NCI-H510A treated with DMSO at 0.1 percent for 48 hours (cell line): ENCODE data around the gene HOXC4.
"Not testable (repeated sequence)": the region's sequence is repeated elsewhere in the genome, so short reads cannot be mapped to it uniquely, and the experiment has no call there.

Experiments used
- DNase-seq: peaks from one replicate; lab custom pipeline; 2025; lab: John Stamatoyannopoulos, UW

HOXC4 gene

DNA sequence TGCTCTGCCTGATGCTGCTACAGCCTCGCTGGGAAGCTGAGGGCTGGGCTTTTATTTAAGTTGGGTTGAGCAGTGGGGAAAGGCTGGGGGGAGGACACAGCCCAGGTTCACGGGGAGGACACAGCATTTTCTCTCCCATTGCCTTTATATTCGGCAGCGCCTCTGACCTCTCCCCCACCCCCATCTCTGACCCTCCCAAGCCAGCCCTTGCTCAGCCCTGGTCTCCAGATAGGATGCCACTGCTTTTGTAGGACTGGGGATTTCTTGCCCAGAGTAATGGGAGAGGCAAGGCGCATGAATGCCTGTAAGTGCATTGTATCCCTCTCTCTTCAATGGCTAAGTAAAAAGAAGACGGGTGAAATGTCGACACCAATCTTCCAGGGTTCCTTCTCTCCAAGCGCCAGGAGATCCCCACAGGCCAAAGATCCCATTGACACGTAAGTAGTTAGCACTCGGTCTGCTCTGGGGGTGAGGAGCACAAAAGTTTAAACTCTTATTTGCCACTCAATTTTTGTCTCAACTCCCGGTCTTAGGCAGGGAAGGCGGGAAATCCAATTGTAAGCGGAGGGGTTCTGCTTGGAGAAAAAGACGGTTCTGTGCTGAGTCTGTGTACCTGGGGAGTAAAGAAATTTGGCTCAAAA lies 4.6 kb downstream of the HOXC4 start:
- no peak for DNase-seq

DNA sequence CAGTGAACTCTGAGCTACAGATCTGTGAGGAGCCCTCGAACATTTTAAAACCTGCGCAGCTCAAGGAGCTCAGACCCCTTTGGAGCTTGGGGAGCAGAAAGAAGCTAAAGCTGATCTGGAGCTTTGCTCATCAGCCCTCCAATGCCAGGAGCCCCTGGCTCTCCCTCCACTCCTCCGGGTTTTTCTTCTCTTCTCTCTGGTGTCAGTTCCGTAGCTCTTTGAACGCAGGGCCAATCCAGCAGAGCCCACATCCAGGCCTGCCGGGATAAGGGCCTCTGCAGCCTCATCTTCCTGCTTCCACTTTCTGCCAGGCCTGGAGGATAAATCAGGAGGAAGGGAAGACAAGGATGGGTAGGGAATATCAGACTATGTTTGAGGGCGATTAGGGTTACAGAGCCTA lies 6.0 kb downstream of the HOXC4 start:
- no peak for DNase-seq

DNA sequence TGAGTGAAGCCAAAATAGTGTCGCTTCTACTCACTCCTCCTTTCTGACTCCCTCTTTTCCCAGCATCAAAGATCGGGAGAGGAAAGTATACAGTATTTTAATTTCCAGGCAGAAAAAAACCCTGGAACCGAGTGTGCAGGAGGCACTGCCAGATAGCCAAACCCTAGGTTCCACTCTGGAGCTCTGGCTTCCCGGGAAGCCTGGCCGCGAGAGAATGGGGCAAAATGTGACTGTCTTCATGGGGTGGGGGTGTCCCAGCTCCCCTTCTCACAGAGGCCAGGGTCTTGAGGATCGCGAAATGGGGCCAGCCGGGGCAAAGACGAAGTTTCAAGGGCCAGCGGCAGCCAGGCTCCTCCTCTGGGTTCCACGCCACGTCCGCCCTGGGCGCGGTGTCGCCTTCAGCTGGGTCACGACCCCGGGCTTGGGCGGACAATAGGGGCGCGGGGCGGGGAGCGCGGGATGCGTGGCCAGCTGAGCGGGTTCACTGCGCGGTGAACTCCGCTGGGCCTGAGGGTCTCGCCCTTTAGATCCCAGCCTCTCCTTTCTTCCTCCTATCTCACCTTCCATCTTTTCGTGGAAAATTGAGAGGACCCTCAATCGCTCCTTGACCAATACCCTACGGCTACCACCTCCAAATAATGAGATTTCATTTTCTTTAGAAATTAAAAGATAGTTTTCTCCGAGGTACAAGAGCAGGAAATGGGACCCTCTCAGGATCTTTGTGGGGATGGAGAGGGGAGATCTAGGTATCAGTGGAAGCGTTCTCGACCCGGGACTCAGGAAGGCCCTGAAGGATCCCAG lies 6.7 kb downstream of the HOXC4 start:
- no peak for DNase-seq

DNA sequence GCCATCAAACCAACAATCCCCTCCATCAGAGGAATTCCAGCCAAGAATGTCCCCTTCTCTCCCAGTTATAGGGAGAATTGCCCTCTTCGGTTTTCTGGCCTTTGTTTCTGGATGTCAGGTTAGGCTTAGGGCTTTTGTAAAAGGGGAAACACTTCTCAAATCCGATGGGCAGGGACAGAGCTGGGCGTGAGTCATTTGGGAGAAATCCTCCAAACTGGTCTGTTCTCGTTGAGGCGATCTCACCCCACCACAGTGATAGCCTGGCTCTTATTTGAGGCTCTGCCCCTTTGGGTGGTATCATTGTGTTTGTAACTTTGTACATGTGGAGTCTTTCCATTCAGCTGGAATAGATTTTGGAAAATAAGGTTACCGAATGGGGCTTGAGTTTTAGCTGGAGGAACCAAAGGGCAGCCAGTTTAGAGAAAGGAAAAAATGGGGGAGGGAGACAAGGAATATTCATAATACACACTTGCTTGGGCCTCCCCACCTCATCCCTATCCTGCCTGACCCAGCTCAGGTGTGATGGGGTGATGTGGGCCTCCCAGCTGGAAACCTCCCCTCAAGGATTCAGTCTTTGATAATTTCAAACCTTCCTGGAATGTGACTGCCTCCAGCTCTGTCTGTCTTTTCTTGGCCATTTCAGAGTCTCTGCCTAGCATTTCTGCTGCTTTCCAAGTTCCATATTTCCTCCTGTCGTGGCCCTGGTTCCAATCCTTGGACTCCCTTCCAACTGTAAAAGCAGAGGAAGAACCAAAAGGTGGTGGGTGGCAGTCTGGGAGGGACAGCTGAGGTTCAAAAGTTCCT lies 7.5 kb downstream of the HOXC4 start:
- no peak for DNase-seq

DNA sequence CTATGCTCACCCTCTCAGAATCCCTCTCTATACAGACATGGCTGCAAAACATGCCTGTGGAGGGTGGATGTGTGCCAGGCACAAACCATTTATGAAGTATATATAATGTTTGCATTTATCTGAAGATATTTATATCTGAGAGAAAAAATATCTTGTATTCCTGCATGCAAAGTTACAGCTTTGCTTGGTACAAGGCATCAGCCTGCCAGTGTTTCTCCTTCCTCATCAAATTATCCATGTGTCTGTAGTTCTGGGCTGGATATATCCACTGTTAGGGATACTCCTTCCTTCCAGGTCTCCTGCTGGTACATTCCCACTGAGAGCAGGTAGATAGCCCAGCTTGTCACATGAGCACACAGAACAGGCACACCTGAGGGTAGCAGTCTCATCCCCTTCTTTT lies 12.0 kb downstream of the HOXC4 start:
- DNase-seq, result no peak

DNA sequence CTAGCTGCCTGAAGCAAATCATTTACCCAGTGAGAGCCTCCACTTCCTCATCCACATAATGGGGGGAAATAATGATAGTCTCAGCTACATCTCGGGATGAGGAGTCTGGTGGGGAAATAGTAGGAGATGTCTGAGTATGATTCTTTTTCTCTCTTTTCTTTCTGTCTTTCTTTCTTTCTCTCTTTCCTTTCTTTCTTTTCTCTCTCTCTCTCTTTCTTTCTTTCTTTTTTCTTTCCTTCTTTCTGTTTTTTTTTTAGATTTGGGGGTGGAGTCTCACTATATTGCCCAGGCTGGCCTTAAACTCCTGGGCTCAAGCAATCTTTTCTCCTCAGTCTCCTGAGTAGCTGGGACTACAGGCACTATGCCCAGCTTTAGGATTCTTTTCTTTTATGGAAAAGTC lies 12.8 kb downstream of the HOXC4 start:
- no peak for DNase-seq

DNA sequence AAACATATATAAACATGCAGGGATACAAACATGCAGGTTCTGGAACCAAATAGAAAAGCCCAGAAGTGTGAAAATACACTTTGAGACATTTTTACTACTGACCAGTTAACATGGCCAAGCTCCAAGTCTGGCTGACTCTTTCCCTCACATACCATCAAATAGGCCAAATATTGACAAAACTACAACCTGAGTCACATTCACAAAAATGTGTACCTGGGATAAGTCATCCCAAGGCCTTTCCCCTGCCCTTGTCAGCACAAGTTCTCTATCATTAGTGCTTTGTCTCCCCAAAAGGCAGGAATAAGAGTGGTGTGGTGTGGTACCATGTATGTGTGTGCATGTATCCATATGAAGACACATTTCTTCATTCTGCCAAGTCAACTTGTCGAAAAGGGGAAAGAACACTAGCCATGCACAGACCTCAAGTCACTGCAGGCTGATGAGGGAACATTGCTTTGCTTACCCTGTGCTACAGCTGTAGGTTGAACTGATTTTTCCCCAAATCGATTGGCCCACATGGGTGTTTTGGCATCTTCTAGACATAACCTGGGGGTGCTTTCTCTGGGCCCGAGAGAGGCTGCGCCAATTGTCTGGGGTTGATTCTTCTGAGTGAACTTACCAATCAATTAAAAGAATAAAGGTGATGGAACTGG lies 14.9 kb downstream of the HOXC4 start:
- DNase-seq, result no peak

DNA sequence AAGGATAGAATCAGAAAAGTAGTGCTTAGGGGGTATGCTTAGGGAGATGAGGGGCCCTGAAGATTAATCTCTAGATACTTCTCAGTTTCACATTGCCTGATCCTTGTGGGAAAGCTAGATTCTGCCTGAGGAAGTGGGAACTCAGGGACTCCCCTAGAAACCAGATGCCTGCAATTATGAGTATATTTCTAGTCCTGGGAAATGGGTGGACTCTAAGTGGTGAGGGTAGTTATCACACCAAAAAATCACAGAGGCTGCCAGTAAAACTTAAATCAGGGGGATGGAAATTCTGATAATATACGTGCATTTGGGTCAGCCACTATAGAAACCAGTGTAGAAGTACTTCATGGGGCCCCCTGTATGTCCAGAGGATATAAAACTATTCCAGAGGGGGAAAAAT lies 18.3 kb downstream of the HOXC4 start:
- no peak for DNase-seq

DNA sequence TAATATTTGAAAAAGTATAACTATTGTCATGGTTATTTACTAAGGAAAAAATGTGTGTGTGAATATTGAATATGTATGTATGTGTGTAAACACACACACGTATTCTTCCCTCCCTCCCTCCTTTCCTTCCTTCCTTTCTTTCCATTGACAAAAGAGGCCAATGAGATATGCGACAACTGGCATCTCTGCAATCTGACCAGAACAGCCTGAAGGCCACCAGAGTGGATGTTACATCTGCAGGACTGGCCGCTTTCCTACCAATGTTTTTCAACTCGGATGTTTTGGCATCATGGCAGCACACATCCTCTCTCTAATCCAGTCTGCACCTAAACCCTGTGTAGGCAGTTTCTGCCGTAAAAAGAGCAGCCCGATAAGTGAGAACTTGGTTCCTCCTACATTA lies 20.7 kb downstream of the HOXC4 start:
- no peak for DNase-seq

DNA sequence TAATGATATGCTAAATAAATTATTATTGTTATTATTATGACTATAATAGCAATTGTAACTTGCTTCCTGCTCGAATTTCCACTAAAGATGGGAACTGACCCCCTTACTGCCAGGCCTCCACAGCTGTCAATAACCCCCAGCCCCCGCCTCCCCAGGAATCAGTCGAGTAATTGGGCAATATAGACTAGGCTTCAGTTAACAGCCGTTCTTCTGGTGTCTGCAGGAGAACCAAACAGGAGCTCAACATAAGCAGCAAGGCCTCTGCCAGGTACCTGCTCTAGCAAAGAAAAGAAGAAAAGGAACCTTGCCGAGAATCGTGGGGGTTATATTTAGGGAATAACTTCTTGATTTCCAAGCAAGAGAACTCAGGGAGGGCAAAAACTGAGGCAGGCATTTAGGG lies 21.8 kb downstream of the HOXC4 start:
- no peak for DNase-seq

DNA sequence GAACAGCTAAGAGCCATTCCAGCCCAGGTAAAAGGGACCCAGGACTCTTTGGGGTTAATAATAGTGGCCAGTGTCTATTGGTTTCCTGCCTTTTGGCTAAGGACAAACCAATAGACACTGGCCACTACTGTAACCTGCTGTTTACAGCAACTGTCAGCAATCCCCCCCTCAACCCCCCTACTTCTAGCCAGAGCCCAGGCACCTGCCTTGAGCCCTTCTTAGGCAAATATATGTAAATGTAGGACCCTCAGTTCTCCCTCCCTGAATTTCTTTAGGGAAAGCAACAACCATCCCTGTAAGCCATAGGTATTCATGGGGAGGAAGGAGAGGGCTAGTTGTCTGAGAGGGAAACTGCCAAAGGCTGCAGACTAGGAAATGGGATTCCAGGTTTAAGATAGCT lies 22.3 kb downstream of the HOXC4 start:
- DNase-seq, result no peak

DNA sequence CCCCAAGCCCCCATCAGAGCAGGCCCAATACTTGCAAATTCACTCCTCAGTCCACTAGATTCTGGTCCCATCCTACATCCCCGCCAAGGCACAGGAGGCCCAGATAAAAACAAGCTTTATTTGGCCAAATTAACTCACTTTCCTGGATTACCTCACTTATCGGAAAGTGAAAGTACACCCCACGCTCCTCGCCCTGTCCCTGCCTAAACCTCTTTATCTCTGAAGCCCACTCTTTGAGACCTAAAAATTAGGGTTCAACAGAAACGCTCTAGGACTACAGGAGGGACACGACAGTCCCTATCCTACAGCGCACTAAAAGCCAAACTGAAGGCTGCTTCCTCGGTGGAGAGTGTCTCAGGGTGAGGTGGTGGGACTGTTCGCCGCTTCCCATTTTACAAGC lies 24.2 kb downstream of the HOXC4 start:
- not testable (repeated sequence) for DNase-seq

DNA sequence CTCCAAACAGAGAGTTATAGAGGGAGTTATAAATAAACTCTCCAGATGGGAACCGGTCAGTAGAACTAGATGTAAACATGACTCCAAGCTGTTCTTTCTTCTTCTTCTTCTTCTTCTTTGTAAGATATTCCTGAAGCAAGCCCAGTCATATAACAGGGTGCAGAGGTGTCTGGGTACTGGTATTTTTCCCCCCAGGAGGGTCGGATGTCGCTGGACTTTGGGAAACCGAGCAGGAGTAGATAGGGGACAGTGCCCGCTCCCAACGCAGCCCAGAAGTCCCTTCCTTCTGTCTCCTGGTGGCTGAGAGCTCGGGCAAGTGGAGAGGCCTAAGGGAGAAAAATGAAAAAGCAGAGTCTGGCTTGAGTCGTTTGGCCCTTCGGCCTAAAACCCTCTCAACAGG lies 25.5 kb downstream of the HOXC4 start:
- DNase-seq, result not testable (repeated sequence)

DNA sequence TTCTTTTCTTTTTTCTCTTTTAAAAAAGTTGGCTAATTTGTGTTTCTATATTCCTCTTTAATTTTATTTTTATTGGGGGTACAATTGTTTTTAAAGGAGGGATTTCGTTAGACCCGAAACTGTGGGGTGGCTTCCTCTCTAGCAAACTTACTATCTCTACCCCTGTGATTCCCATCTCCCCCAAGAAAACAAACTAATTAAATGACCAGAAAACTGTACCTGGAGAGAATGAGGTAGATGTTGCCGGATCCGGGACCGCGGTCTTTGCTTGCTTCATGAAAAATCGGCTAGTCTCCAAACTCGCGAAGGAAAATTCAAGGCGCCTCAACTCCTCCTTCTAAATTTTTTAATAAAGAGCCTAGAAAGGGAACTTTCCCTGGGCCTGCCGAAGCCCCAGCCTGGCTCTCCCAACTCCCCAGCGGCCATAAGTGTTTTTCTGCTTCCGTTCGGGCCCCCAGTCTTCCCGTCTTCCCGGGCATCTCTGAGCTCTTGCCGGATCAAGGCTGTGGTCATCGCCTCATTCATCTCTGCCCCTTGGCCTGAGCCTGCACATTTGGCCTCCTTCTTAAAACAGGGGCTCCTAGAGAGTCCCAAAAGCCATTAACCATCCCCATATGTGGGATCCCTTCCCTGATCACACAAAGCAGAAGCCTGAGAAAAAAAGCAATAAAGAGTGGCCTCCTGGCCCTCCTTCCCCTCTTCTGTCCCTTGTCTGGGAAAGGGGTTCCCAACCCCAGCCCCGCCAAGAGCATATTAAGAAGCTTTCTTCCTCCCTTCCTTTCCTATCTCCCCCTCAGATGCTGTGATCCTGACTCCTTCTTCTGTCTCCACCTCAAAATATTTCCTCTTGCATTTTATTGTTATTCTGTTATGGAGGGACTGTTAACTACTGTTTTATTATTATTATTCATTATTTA lies 26.6 kb downstream of the HOXC4 start:
- DNase-seq, result not testable (repeated sequence)

DNA sequence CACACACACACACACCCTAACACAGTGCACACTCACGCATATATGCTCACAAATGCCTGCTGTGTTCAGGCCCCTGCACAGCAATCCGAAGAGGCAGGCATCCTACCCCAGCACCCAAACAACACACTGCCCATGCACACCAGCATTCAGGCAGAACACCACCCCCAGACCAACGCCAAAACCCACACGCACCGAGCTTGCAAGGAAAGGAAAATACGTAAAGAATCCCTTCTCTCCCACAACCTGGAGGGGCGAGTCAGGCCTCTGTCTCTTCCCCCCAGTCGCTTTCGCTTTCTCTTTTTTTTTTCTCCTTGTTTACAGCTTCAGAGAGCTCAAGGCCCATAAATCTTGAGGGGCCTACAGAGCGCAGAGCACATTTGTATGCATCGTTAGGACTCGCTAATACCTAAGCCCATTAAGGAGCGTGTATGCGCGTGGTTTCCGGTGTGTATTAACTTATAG lies 27.4 kb downstream of the HOXC4 start:
- DNase-seq, result not testable (repeated sequence)

DNA sequence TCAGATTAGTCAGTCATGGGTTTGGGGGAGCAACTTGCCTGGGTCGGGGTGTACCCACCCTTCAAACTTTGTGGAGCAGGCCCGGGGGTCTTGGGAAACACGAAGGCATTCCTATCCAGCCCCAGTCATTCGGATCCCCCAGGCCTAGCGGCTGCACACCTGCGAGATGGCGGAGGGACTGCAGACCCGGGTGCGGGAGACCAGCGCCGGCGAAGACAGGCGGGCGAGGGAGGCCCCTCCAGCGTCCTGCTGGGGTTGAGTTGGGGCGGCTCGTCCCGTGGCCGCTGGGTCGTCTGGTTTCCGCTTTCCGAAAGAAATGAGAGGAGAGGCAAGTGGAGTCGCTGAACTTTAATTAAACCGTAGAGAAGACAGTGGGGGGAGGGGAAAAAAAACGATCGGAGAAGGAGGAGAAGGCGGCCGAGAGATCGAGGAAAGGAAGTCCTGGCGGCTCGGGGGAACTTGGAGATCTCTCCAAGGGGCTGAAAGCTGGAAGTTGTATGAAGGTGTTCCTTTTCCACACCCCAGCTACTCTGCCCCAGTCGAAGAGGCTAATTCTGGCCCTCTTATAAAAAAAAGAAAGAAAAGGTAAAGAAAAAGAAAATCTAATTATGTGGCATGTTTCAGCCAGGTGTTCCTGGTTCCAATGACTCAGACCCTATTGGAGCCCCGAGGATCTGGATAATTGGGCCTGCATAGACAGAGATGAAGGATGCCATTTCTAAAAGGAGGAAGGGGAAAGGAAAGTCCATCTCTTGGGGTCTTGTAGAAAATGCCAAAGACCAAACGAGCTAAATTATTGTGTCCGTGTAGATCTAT lies 28.2 kb downstream of the HOXC4 start:
- DNase-seq, result not testable (repeated sequence)

DNA sequence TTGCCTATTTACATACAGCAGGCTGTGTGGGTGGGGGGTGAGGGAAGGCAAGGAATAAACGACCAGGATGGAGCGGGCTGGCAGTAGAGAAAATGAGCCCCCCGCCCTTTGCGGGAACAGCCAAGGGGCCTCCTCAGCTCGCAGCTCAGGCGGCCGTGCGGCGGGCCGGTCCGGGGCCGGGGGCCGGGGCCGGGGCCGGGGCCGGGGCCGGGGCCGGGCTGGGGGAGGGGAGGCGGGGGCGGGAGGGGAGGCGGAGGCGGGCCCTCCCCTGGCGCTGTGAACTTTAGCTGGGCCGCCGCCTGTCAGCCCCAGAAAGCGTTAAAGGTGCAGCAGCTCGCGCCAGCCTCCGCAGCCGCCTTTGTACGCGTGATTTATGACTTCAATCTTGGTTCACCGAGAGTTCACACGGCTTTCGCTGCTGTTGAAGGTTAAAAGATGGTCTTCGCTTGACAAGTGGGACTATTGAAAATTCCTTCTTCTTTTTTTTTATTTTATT lies 28.8 kb downstream of the HOXC4 start:
- peak; percentile 10 for DNase-seq

DNA sequence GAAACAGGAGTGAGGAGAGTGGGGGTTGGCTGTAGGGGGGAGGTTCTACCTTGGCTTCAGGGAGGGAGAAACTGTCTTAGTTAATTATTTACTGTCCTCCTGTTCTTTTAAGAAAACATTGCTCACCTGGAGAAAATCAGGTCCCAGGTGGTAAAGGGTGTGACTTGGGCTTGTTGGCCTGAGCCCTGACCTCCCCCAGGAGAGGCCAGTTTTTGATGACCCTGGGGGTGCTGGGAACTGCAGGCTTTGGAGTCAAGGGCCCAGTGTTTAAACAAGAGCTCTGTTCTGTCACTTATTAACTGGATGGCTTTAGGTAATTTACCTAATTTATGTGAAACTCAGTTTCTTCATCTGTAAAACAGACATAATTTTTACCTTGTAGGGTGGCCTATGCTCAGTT lies 34.4 kb downstream of the HOXC4 start:
- DNase-seq, result not testable (repeated sequence)

DNA sequence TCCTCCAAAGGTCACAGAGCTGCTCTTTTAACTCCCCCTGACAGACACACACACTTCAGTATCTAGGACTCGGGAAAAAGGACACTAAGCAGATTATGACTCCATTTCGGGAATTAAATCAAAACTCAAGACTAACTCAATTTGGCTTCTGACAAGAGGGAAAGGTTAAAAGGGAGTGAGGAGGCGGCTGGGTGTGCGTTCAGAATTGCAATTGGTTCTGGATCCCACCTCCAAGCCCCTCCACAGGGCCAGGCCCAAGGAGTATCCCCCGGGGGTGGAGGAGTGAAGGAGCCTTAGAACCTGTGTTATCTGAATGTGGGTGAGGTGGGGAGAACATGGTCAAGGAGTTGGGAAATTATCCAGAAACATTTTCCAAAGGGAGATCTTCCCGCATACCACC lies 35.8 kb downstream of the HOXC4 start:
- DNase-seq, result not testable (repeated sequence)

DNA sequence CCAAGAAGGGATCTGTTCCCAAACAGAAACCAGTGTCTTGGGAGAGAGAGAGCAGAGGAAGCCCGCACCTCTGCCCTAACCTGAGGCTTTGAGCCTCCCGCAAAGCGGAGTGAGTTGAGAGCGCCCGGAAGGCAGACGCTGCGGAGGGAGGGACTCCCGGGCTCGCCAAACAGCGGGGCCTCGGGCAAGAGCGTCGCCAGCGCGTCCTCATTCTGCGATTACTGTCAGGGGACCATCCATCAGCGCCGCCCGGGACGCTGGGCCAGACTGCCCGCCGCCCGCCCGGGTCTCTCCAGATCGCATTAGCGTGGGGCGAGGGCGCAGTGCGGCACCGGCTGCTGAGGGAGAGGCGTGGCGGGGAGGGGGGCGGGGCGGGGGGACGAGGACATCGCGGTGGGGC lies 36.7 kb downstream of the HOXC4 start:
- DNase-seq, result not testable (repeated sequence)
